CD4-positive, CD25-positive, alpha-beta regulatory T cell (primary cell): Measurements from ENCODE around the gene SPACA5. TPM values are rescaled to one million over a fixed set of nuclear protein-coding genes. Genes with fewer than 3 reads are reported as not detected.

Experiments
- ATAC-seq, 2 donors: fragments of 150-1000 bp; cut with Tn5 transposase; one replicate each; pipeline ENCODE4 v1.10.0; 2021; ENCODE audit warnings: low read depth in 2 of 2, moderate number of reproducible peaks in 2 of 2, moderate library complexity in 1 of 2
- DNase-seq, 3 donors: peaks; one replicate each; pipeline versions ENCODE4 v3.0.0 to v3.0.0-alpha.2; 2012 to 2022; ENCODE audit warnings: mixed read lengths in 1 of 3
- H3K27ac ChIP-seq: one replicate; pipeline ENCODE4 v1.7.0; 2013; ENCODE audit warnings: mild to moderate bottlenecking, low read length; ENCODE audit not compliant: insufficient read depth, poor library complexity, severe bottlenecking
- H3K27me3 ChIP-seq: one replicate; pipeline ENCODE4 v1.7.0; 2013; ENCODE audit warnings: low read length; ENCODE audit not compliant: control insufficient read depth, insufficient read depth
- H3K36me3 ChIP-seq: one replicate; pipeline ENCODE4 v1.7.0; 2013; ENCODE audit warnings: mild to moderate bottlenecking, low read length, moderate library complexity; ENCODE audit not compliant: control insufficient read depth, insufficient read depth
- H3K4me1 ChIP-seq: 2 replicates; pipeline ENCODE4 v1.7.0; 2013; ENCODE audit warnings: mild to moderate bottlenecking, low read length; ENCODE audit not compliant: insufficient read depth, control insufficient read depth, poor library complexity, severe bottlenecking
- H3K4me3 ChIP-seq: one replicate; pipeline ENCODE4 v1.7.0; 2013; ENCODE audit warnings: low read depth, mild to moderate bottlenecking, low read length, moderate library complexity
- H3K9me3 ChIP-seq, 2 experiments: 1 replicate in 1 of 2; 2 replicates in 1 of 2; pipeline ENCODE4 v1.7.0; 2013; ENCODE audit warnings: low read length in 2 of 2, mild to moderate bottlenecking in 1 of 2, moderate library complexity in 1 of 2; ENCODE audit not compliant: control insufficient read depth in 2 of 2
- H3K27ac Mint-ChIP-seq, 3 donors: one replicate each; pipeline ENCODE4 v1.8.0; 2020 to 2022; ENCODE audit warnings: mild to moderate bottlenecking in 3 of 3, mixed read lengths in 3 of 3, moderate library complexity in 2 of 3
- H3K27me3 Mint-ChIP-seq: one replicate; pipeline ENCODE4 v1.8.0; 2022; ENCODE audit warnings: mild to moderate bottlenecking, mixed read lengths
- H3K36me3 Mint-ChIP-seq: one replicate; pipeline ENCODE4 v1.8.0; 2020; ENCODE audit warnings: mixed read lengths
- H3K4me1 Mint-ChIP-seq, 4 donors: one replicate each; pipeline ENCODE4 v1.8.0; 2020 to 2022; ENCODE audit warnings: mixed read lengths in 4 of 4, mild to moderate bottlenecking in 1 of 4
- H3K4me3 Mint-ChIP-seq, 4 donors: one replicate each; pipeline ENCODE4 v1.8.0; 2020 to 2022; ENCODE audit warnings: mild to moderate bottlenecking in 4 of 4, mixed read lengths in 4 of 4, moderate library complexity in 3 of 4
- H3K9me3 Mint-ChIP-seq, 7 donors: one replicate each; pipeline ENCODE4 v1.8.0; 2020 to 2022; ENCODE audit warnings: mixed read lengths in 7 of 7, mild to moderate bottlenecking in 3 of 7, moderate library complexity in 2 of 7
- polyA plus RNA-seq, 4 donors: library from polyadenylated mRNA; unstranded; fragments of 300-500 nt; fragmentation: Illumina TruSeq; gene quantifications; one replicate each; pipeline ENCODE4 v1.2.3, GENCODE V29; 2021
- total RNA-seq: library from RNA; stranded (reverse); gene quantifications from one replicate; pipeline ENCODE4 v1.2.3, GENCODE V29; 2022

The SPACA5 gene
- total and polyA plus RNA-seq, 5 donors from 2014 or later: 0.79 TPM; not detected in 4

GRCh38 chrX:47976254-47977151 lies 30.3 kb upstream of the SPACA5 start:
- DNase-seq (no peak), ATAC-seq (no peak)
- Mint-ChIP-seq H3K36me3 (peaks cover 43% of the 10 kb centered on the region), H3K9me3 (peaks cover 0 to 83% (median 19%) of the 10 kb centered on the region in 7 donors), H3K4me3 (no peak overlapping the region), H3K27me3 (no peaks in the 10 kb centered on the region), H3K4me1 (peaks cover 0 to 2% (median 0%) of the 10 kb centered on the region in 4 donors), H3K27ac (no peak overlapping the region)
- peaks cover 77 to 82% of the 10 kb centered on the region in 2 experiments for H3K9me3 ChIP-seq
- H3K27me3 ChIP-seq: no peaks in the 10 kb centered on the region
- H3K36me3 ChIP-seq: peaks cover 46% of the 10 kb centered on the region
- H3K4me3 ChIP-seq: no peak overlapping the region
- no peaks in the 10 kb centered on the region for H3K4me1 ChIP-seq
- H3K27ac ChIP-seq: no peak overlapping the region

- ATAC-seq: no peak
- H3K4me3 Mint-ChIP-seq: peak overlapping the region in 1 of 4 donors; percentile 60
- H3K27me3 Mint-ChIP-seq: no peaks in the 10 kb centered on the region
- peaks cover 0 to 8% (median 1%) of the 10 kb centered on the region in 7 donors for H3K9me3 Mint-ChIP-seq
- H3K4me1 ChIP-seq: peaks cover 4% of the 10 kb centered on the region
- H3K4me1 Mint-ChIP-seq: peaks cover 0 to 25% (median 10%) of the 10 kb centered on the region in 4 donors
- DNase-seq: no peak
- peaks cover 37% of the 10 kb centered on the region for H3K36me3 Mint-ChIP-seq
- no peak overlapping the region for H3K27ac ChIP-seq
- peak overlapping the region in 2 of 3 donors; percentile 71 to 74 for H3K27ac Mint-ChIP-seq
- H3K27me3 ChIP-seq: no peaks in the 10 kb centered on the region
- H3K4me3 ChIP-seq: no peak overlapping the region
- peaks cover 7 to 19% of the 10 kb centered on the region in 2 experiments for H3K9me3 ChIP-seq
- H3K36me3 ChIP-seq: peaks cover 44% of the 10 kb centered on the region
Observed at GRCh38 chrX:47991263-47992094, 15.3 kb upstream of the SPACA5 start.

DNA sequence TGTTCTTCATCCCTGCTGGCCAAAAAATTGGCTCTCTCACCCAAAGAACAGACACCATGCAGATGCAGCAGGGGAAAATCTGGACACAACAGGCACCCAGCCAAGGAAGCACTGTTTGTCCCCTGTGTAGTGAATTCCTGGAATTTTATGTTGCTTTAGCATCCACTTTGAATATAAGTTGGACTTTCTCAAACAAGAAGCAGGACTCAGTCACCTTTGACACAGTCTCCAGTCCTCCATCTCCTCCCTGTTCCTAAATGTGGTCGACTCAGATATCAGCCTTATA lies 14.8 kb upstream of the SPACA5 start:
- peaks cover 7 to 17% of the 10 kb centered on the region in 2 experiments for H3K9me3 ChIP-seq
- no peaks in the 10 kb centered on the region for H3K27me3 ChIP-seq
- Mint-ChIP-seq H3K27me3 (no peaks in the 10 kb centered on the region), H3K4me1 (peaks cover 0 to 25% (median 10%) of the 10 kb centered on the region in 4 donors), H3K36me3 (peaks cover 37% of the 10 kb centered on the region), H3K9me3 (peaks cover 0 to 8% (median 0%) of the 10 kb centered on the region in 7 donors), H3K4me3 (peak overlapping the region in 1 of 4 donors; percentile 60), H3K27ac (peak overlapping the region in 2 of 3 donors; percentile 71 to 74)
- no peak overlapping the region for H3K4me3 ChIP-seq
- peaks cover 4% of the 10 kb centered on the region for H3K4me1 ChIP-seq
- ATAC-seq (no peak), DNase-seq (no peak)
- H3K27ac ChIP-seq: no peak overlapping the region
- peaks cover 45% of the 10 kb centered on the region for H3K36me3 ChIP-seq

DNA sequence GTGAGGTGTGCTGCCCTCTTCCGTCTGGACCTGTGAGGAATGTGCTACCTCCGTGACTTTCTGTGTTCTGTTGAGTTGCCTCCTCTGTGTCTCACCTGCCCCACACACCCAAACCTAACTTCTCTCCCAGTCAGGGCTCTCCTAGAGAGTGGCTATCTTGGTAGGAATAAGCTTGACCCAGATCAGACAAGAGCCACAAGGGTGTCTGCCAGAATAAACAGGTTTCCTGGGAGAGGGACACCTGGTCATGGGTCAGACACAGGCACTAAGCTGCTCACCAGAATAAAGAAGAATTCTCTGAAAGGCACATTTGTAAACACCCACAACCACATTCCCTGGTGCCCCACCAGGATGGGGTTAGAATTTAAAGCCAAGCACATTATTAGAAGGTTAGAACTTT lies 14.1 kb upstream of the SPACA5 start:
- peaks cover 0 to 25% (median 10%) of the 10 kb centered on the region in 4 donors for H3K4me1 Mint-ChIP-seq
- peaks cover 7 to 11% of the 10 kb centered on the region in 2 experiments for H3K9me3 ChIP-seq
- no peak overlapping the region for H3K4me3 ChIP-seq
- no peak overlapping the region for H3K27ac ChIP-seq
- H3K4me1 ChIP-seq: peaks cover 4% of the 10 kb centered on the region
- no peak overlapping the region for H3K4me3 Mint-ChIP-seq
- H3K27ac Mint-ChIP-seq: peak overlapping the region in 1 of 3 donors; percentile 71
- peaks cover 31% of the 10 kb centered on the region for H3K36me3 Mint-ChIP-seq
- H3K9me3 Mint-ChIP-seq: peaks cover 0 to 8% (median 0%) of the 10 kb centered on the region in 7 donors
- H3K27me3 ChIP-seq: no peaks in the 10 kb centered on the region
- ATAC-seq (no peak), DNase-seq (no peak)
- H3K36me3 ChIP-seq: peaks cover 40% of the 10 kb centered on the region
- no peaks in the 10 kb centered on the region for H3K27me3 Mint-ChIP-seq

DNA sequence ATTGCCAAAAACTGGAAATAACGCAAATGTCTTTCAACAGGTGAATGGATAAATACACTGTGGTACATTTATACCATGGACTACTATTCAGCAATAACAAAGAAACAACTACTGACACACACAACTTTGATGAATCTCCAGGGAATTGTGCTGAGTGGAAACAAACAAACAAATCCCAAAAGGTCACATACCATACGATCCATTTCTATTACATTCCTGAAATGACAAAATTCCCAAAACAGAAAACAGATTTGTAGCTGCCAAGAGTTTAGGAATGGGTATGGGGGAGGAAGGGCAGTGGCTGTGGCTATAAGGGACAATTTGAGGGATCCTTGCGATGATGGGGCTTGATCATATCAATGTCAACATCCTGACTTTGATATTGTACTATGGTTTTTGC lies 5.5 kb upstream of the SPACA5 start:
- peaks cover 22% of the 10 kb centered on the region for H3K36me3 Mint-ChIP-seq

DNA sequence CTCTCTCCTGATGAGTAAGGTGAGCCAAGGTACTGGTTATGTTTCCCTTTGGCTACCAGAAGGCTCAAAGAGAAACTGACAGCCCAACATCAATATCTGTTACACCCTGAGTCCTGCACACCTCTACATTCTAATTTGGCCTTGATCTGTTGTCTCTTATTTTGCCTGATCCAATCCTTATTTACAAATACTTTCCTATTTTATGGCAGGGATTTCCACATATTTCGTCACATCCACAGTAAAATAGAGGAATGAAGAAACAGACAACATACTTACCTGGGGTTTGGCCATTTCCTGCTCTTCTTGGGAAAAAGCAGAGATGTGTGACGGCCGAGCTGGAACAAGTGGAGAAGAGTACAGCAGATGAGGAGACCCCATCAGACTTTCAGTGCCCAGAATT lies 4.5 kb upstream of the SPACA5 start:
- Mint-ChIP-seq H3K27me3 (no peaks in the 10 kb centered on the region), H3K36me3 (peaks cover 16% of the 10 kb centered on the region), H3K9me3 (peaks cover 0 to 2% (median 0%) of the 10 kb centered on the region in 7 donors), H3K27ac (peak overlapping the region in 2 of 3 donors; percentile 2 to 53), H3K4me1 (peaks cover 0 to 29% (median 9%) of the 10 kb centered on the region in 4 donors), H3K4me3 (peak overlapping the region; percentile 40 to 89 (median 64))
- H3K27me3 ChIP-seq: no peaks in the 10 kb centered on the region
- no peak for ATAC-seq
- no peak for DNase-seq
- peaks cover 4% of the 10 kb centered on the region for H3K36me3 ChIP-seq
- peaks cover 9% of the 10 kb centered on the region for H3K4me1 ChIP-seq
- H3K27ac ChIP-seq: no peak overlapping the region
- H3K4me3 ChIP-seq: peak overlapping the region; percentile 67
- no peaks in the 10 kb centered on the region for H3K9me3 ChIP-seq

More for the DNA sequence above, 5.5 kb upstream of the SPACA5 start:
- peak overlapping the region; percentile 9 for H3K4me3 ChIP-seq
- no peak for DNase-seq
- Mint-ChIP-seq H3K27me3 (no peaks in the 10 kb centered on the region), H3K9me3 (peaks cover 0 to 1% (median 0%) of the 10 kb centered on the region in 7 donors), H3K27ac (no peak overlapping the region), H3K4me1 (peaks cover 0 to 29% (median 9%) of the 10 kb centered on the region in 4 donors), H3K4me3 (peak overlapping the region in 3 of 4 donors; percentile 17 to 89 (median 74))
- H3K4me1 ChIP-seq: peaks cover 9% of the 10 kb centered on the region
- ATAC-seq: no peak
- H3K27me3 ChIP-seq: no peaks in the 10 kb centered on the region
- H3K36me3 ChIP-seq: peaks cover 12% of the 10 kb centered on the region
- no peaks in the 10 kb centered on the region for H3K9me3 ChIP-seq
- H3K27ac ChIP-seq: no peak overlapping the region

DNA sequence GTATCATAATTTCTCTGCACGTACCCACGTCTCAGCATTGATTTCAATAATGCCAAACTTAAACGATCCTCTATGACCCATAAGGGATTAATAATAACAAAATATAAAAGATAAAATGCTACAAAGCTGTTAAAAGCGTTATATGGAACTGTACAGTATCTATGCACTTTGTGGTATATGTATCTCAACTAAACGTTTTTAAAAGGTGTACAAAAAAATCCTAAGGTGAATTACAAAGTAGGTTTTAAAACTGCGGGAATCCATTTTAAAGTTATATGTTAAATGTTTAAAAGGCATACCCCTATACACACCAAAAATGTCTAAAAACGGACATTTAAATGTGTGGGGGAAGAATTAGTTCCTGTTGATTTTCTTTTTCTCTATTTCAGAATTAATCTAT lies 3.9 kb upstream of the SPACA5 start:
- Mint-ChIP-seq H3K4me3 (peak overlapping the region; percentile 89 to 99 (median 96)), H3K27ac (no peak overlapping the region), H3K9me3 (peaks cover 0 to 2% (median 0%) of the 10 kb centered on the region in 7 donors), H3K36me3 (peaks cover 16% of the 10 kb centered on the region), H3K27me3 (no peaks in the 10 kb centered on the region), H3K4me1 (peaks cover 0 to 29% (median 9%) of the 10 kb centered on the region in 4 donors)
- peak overlapping the region; percentile 67 for H3K4me3 ChIP-seq
- H3K27ac ChIP-seq: peak overlapping the region; percentile 79
- H3K36me3 ChIP-seq: peaks cover 2% of the 10 kb centered on the region
- ATAC-seq (no peak), DNase-seq (no peak)
- H3K9me3 ChIP-seq: no peaks in the 10 kb centered on the region
- no peaks in the 10 kb centered on the region for H3K27me3 ChIP-seq
- H3K4me1 ChIP-seq: peaks cover 9% of the 10 kb centered on the region
